DOHH2 (cell line): ENCODE measurements around the gene HMCES.

Experiments used
- H3F3A ChIP-seq: fragments of 200-600 bp; sonication (generic), shearing (Covaris generic); 2 replicates; pipeline ENCODE4 v1.6.0; 2016; ENCODE audit warnings: antibody characterized with exemption, mild to moderate bottlenecking; ENCODE audit not compliant: control insufficient read depth, insufficient read depth
- H3K27ac ChIP-seq: fragments of 200-600 bp; sonication (generic); 2 replicates; pipeline ENCODE4 v1.5.1; 2014; ENCODE audit warnings: low read depth, mild to moderate bottlenecking, low read length, moderate library complexity
- H3K27me3 ChIP-seq: fragments of 200-600 bp; sonication (generic); 2 replicates; pipeline ENCODE4 v1.6.1; 2014; ENCODE audit warnings: mild to moderate bottlenecking, low read length, mixed read lengths; ENCODE audit not compliant: control insufficient read depth
- H3K36me3 ChIP-seq: fragments of 200-600 bp; sonication (generic); 2 replicates; pipeline ENCODE4 v1.6.1; 2014; ENCODE audit warnings: mild to moderate bottlenecking, low read length, moderate library complexity, mixed read lengths; ENCODE audit not compliant: control insufficient read depth
- H3K4me1 ChIP-seq: fragments of 200-600 bp; sonication (generic); 2 replicates; pipeline ENCODE4 v1.6.1; 2014; ENCODE audit warnings: mild to moderate bottlenecking, low read length, mixed read lengths; ENCODE audit not compliant: control insufficient read depth
- H3K4me2 ChIP-seq: fragments of 200-600 bp; sonication (generic); 2 replicates; pipeline ENCODE4 v1.6.0; 2014; ENCODE audit warnings: mild to moderate bottlenecking, low read length, moderate library complexity
- H3K4me3 ChIP-seq: fragments of 200-600 bp; sonication (generic); 2 replicates; pipeline ENCODE4 v1.5.1; 2014; ENCODE audit warnings: mild to moderate bottlenecking, low read length, mixed read lengths
- H3K79me2 ChIP-seq: fragments of 200-600 bp; sonication (generic); 2 replicates; pipeline ENCODE4 v1.6.1; 2014; ENCODE audit warnings: mild to moderate bottlenecking, low read length, mixed read lengths; ENCODE audit not compliant: control insufficient read depth
- H3K9me2 ChIP-seq: fragments of 200-600 bp; sonication (generic); replicated peaks from 2 replicates; pipeline ENCODE4 v1.6.1; 2014; ENCODE audit warnings: mild to moderate bottlenecking, low read length, mixed read lengths; ENCODE audit not compliant: control insufficient read depth
- H3K9me3 ChIP-seq: fragments of 200-600 bp; sonication (generic); 2 replicates; pipeline ENCODE4 v1.6.1; 2014; ENCODE audit warnings: antibody characterized with exemption, low read length, mixed read lengths; ENCODE audit not compliant: control insufficient read depth, insufficient read depth
- H4K20me1 ChIP-seq: fragments of 200-600 bp; sonication (generic); 2 replicates; pipeline ENCODE4 v1.6.0; 2014; ENCODE audit warnings: low read depth, mild to moderate bottlenecking, antibody characterized with exemption, low read length, moderate library complexity; ENCODE audit not compliant: control insufficient read depth, insufficient read depth
- CTCF ChIP-seq: fragments of 200-600 bp; sonication (generic); IDR thresholded peaks from one replicate; pipeline ENCODE4 v1.5.1; 2014; ENCODE audit warnings: antibody characterized with exemption, mild to moderate bottlenecking, low read depth, low read length; ENCODE audit not compliant: poor library complexity, severe bottlenecking
- EZH2phosphoT487 ChIP-seq: fragments of 200-600 bp; sonication (generic); IDR thresholded peaks from 2 replicates; pipeline ENCODE4 v1.6.1; 2017; ENCODE audit warnings: borderline replicate concordance, mild to moderate bottlenecking, antibody characterized with exemption, low read length, moderate library complexity, mixed read lengths

HMCES gene

GRCh38 chr3:129353589-129353941 is 74.9 kb downstream of the HMCES start:
- no peaks in the 10 kb centered on the region; the same call in 1 of the 2 replicates for H3K27me3 ChIP-seq
- H3K4me3 ChIP-seq, result no peak overlapping the region
- H3K79me2 ChIP-seq, result no peaks in the 10 kb centered on the region
- H3K27ac ChIP-seq, result no peak overlapping the region
- no peaks in the 10 kb centered on the region for H3K9me3 ChIP-seq
- no peaks in the 10 kb centered on the region for H4K20me1 ChIP-seq
- no peaks in the 10 kb centered on the region for H3K9me2 ChIP-seq
- no peaks in the 10 kb centered on the region for H3K36me3 ChIP-seq
- no peak overlapping the region for H3K4me2 ChIP-seq
- no peaks in the 10 kb centered on the region for H3K4me1 ChIP-seq
- no peaks in the 10 kb centered on the region for H3F3A ChIP-seq
- TF ChIP-seq EZH2phosphoT487 (no peak), CTCF (no peak)
